NCI-H460 (cell line): ENCODE results near the gene APEX1. TPM values are rescaled to one million over a fixed set of nuclear protein-coding genes. Genes with fewer than 3 reads are reported as not detected.
"Not testable (repeated sequence)": the region's sequence is repeated elsewhere in the genome, so short reads cannot be mapped to it uniquely, and the experiment has no call there.

ENCODE experiments used
- DNase-seq: peaks from one replicate; pipeline ENCODE4 v3.0.0-alpha.2; 2016; ENCODE audit warnings: low read depth; ENCODE audit errors: extremely low read depth
- total RNA-seq: library from RNA; depleted of rRNA; stranded (reverse); fragments of >200 nt; shearing (Covaris generic); gene quantifications from 2 replicates; pipeline ENCODE4 v1.2.3, GENCODE V29; 2014

The APEX1 gene
- total RNA-seq, 1 experiment from 2014 or later: 151 TPM

- DNase-seq: no peak
Observed at GRCh38 chr14:20435582-20436362, 19.3 kb upstream of the APEX1 start, which contains the start of gene KLHL33. Gene KLHL33, minus strand, starts transcription at chr14:20436166. Its CDS starts 355 bp downstream, at chr14:20435811.

- DNase-seq: no peak
Observed at GRCh38 chr14:20436363-20436755, 18.7 kb upstream of the APEX1 start.

GRCh38 chr14:20438664-20439063, 16.4 kb upstream of the APEX1 start:
- no peak for DNase-seq

GRCh38 chr14:20440465-20440864, 14.6 kb upstream of the APEX1 start:
- no peak for DNase-seq

GRCh38 chr14:20440882-20441281, 14.1 kb upstream of the APEX1 start:
- no peak for DNase-seq

- DNase-seq: no peak
Observed at GRCh38 chr14:20441461-20441860, 13.6 kb upstream of the APEX1 start.

- not testable (repeated sequence) for DNase-seq
Observed at GRCh38 chr14:20443650-20444049, 11.4 kb upstream of the APEX1 start.

- DNase-seq: no peak
Observed at GRCh38 chr14:20446889-20447288, 8.1 kb upstream of the APEX1 start.

GRCh38 chr14:20452831-20453230, 2.2 kb upstream of the APEX1 start:
- not testable (repeated sequence) for DNase-seq

GRCh38 chr14:20455355-20456300, 602 bp downstream of the APEX1 start:
- DNase-seq: peak; percentile 67

GRCh38 chr14:20456971-20457370, 1.9 kb downstream of the APEX1 start:
- DNase-seq: no peak

GRCh38 chr14:20458031-20458789, 3.2 kb downstream of the APEX1 start:
- no peak for DNase-seq

GRCh38 chr14:20460458-20461224, 5.6 kb downstream of the APEX1 start:
- no peak for DNase-seq

GRCh38 chr14:20461225-20462141, 6.5 kb downstream of the APEX1 start, which contains the start of gene PIP4P1:
Gene PIP4P1, minus strand, starts transcription at chr14:20461434. Its CDS starts 109 bp downstream, at chr14:20461325.
- peak; percentile 100 for DNase-seq

GRCh38 chr14:20468764-20469241, 13.8 kb downstream of the APEX1 start:
- no peak for DNase-seq

GRCh38 chr14:20469242-20469889, 14.3 kb downstream of the APEX1 start, which contains the start of gene PNP:
Gene PNP, plus strand, starts transcription at chr14:20469406. Its CDS starts 119 bp downstream, at chr14:20469525.
- peak; percentile 88 for DNase-seq

GRCh38 chr14:20469890-20470602, 15.0 kb downstream of the APEX1 start:
- peak; percentile 54 for DNase-seq

- DNase-seq: no peak
Observed at GRCh38 chr14:20470603-20470901, 15.5 kb downstream of the APEX1 start.
